COLO668 (cell line): ENCODE results near the gene SHB.

Experiments
- DNase-seq: peaks from one replicate; lab custom pipeline; 2025; ENCODE audit not compliant: unreplicated experiment; lab: John Stamatoyannopoulos, UW

SHB gene

GRCh38 chr9:38010918-38011704, 57.9 kb downstream of the SHB start:
- DNase-seq, result no peak

- no peak for DNase-seq
Measured at GRCh38 chr9:38009990-38010389, 59.0 kb downstream of the SHB start.

DNA sequence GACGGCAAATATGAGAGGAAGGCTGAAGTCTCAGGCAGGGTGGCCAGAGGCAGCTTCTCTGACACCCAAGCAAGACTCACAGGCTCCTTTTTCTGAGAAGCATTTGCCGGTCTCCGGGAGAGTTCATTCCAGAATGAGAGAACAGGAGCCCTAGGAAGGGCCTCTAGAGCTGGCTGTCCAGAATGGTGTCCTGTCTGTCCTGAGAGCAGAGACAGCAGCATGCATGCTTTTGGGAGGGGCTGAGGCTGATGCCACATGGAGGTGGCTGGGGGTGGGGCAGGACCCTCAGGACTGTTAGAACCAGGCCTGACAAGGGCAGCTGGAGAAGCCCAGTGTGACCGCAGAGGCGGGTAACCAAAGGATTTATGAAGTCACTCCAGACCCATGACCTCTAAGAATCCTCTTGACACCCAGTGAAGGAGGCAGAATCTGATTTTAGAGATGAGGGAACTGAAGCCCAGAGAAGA, 60.0 kb downstream of the SHB start:
- DNase-seq, result no peak

GRCh38 chr9:38008168-38009034, 60.6 kb downstream of the SHB start:
- DNase-seq, result peak; percentile 25

DNA sequence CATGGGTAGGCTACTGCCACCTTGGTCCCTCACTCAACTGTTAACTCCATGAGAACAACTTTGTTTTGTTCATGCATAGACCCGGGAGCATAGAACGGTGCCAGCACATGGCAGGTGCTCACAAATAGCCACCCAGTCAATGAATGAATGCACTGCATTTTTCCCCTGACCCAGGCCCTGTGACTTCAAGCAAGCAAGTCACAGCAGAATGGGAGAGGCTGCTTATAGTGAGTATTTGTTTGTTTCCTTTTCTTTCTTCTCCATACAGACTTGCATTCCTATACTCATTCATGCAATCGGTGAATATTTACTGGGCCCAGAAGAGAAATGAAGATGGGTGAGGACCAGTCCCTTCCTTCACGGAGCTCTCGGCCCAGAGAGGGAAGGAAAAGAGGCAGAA, 62.0 kb downstream of the SHB start:
- DNase-seq, result no peak

- no peak for DNase-seq
Measured at GRCh38 chr9:38006163-38006562, 62.9 kb downstream of the SHB start.

DNA sequence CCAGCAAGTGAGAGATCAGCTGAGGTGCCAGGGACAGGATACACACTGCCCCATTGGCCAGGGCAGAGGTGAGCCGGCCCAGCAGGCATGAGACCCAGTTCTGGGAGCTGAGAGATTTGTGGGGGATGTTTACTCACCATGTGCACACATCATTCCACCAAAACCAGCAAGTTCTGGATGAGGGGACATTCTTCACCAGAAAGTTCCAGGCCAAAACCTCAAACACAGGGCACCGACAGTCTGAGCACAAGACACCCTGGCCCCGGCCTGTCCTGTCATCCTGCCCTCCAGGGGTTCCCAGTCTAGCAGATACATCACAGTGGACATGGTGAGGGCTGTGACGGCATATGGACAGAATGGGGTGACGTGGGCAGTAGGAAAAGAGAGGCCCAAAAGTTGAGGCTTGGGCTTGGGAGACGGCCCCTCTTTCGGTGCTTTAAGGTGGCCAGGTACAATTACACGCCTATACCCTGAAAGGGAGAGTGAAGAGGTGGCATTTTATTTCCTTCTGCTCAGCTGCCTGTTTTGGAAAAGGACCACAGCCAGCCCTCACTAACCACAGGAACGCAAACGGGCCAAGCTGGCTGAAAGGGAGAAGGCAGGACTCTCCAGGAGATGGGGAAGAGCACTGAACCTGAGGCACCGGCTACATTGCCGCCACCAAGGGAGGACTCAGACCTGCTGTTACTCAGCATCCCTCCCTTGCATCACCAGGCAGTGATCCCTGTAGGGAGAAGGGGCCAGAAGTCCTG, 64.0 kb downstream of the SHB start:
- no peak for DNase-seq

DNA sequence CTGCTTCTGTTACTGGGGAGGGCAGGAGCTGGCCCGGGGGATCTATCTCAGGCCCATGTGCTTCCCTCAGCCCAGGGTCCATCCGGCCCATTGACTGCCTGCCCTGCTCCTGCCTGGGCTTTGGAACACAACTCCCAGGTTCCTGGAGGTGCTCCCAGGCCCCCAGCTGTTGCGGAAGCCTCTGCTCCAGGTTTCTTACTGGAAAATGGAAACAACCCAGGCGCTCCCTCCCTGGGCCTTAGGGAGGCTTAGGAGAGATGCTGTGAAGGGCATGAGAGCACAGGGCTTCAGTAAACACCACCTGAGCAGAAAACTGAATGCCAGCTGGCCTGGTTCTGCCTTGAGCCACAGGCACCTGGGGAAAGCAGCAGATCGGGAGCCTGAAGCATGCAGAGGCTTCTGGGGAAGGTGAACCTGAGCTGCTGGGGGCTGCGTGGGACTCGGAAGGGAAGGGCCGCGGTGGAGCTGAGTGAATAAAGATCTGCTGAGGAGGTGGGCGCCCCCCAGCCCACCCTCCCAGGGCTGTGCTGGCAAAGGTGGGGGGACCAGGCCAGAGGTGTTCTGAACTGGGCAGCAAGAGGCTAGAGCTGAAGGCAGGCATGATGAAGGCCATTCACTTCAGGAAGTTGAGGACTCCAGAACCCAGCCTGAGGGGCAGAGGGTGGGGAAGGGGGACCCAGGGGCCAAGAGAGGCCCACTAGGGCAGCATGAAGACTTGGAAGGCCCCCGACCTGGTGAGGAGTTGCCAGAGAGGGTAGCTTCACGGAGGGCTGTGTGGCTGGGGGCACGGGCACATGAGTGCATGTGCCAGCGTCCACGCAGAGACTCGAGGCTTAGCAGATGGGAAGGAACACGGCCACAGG, 64.8 kb downstream of the SHB start:
- no peak for DNase-seq

- DNase-seq, result no peak
Measured at GRCh38 chr9:38003230-38003629, 65.8 kb downstream of the SHB start.

- no peak for DNase-seq
Measured at GRCh38 chr9:38001430-38001829, 67.6 kb downstream of the SHB start.

DNA sequence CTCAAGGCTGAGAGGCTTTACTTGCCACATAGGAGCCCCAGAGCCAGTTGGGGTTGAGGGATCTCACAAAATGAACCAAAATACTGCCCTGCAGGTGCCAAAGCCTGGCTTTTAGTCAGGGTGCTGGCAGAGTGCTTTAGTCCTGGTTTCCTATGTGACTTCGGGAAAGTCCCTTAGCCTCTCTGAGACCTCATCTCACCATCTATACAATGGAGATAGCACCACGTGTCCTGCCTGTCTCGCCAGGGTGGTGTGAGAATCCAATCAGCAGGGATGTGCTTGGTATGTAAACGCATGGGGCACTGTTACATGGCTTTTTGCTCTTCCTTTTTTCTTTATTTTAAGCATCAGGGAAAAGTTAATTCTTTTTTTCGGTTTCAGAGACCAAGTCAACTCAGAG, 68.3 kb downstream of the SHB start:
- DNase-seq, result no peak

DNA sequence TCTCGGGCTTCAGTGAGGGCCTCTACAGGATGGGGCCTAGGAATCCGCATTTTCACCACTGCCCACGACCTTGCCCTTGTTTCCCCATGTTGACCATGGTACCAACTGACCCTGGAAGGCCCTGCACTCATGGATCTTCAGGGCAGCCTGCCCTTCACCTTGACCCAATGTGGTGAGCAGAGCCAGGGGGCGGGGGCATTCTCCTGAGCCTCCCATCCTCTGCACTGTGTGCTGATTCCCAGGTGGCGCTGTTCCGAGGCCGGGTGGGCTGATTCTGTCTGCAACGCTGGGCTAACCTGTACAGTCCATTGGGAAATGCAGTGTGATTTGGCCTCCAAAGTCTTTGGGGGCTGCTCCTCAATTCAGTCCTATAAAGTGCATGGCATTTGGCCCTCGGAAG, 68.7 kb downstream of the SHB start:
- no peak for DNase-seq

- DNase-seq, result no peak
Measured at GRCh38 chr9:37999588-38000189, 69.3 kb downstream of the SHB start.

DNA sequence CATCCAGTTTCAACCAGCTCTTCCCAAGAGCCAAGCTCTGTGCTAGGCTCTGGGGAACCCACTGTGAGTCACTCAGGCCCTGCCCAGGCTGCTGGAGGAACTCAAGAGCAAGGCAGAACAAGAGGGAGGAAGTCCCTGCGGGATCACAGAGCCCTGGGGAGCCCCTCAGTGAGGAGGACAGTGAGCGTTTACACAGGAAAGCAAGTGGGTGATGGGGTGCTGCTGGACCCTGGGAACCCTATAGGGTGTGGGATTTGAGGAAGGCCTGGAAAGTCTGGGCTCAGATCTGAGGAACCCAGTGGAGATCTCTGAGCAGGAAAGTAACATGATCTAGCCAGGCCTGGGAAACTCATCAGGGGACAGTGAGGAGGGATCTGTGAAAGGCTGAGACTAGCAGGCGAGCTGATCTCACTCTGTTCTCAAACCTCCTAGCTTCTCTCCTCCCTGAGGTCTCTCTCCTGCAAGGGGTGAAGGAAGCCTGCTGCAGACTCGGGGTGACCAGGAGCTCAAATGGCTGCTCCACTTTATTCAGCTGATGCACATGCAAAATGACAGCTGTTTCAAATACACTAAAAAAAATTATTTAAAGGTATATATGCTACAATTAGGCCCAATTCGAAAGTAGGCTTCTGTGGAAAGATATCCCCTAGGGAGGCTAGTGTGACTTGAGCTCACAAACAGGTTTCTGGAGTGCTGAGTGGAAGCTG, 70.0 kb downstream of the SHB start:
- DNase-seq, result peak; percentile 39

GRCh38 chr9:37997636-37998374, 71.2 kb downstream of the SHB start:
- DNase-seq, result no peak

DNA sequence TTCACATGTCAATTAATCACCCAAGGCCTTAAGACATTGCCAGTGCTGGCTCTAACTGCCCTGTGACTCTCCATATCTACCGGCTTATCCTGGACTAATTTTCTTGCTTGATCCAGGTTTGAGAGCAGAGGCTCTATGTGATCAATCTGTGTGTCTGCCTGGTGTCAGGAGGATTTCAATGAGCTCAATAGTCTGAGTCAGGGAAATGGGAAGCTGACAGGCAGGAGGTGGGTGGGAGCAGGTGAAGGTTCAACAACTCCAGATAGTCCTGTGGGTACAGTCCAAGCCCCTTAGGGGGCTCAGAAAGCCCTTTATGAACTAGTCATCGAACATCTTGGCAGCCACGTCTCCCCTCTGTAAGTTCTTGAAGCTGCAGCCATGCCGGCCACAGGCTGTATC, 72.2 kb downstream of the SHB start:
- DNase-seq, result no peak

DNA sequence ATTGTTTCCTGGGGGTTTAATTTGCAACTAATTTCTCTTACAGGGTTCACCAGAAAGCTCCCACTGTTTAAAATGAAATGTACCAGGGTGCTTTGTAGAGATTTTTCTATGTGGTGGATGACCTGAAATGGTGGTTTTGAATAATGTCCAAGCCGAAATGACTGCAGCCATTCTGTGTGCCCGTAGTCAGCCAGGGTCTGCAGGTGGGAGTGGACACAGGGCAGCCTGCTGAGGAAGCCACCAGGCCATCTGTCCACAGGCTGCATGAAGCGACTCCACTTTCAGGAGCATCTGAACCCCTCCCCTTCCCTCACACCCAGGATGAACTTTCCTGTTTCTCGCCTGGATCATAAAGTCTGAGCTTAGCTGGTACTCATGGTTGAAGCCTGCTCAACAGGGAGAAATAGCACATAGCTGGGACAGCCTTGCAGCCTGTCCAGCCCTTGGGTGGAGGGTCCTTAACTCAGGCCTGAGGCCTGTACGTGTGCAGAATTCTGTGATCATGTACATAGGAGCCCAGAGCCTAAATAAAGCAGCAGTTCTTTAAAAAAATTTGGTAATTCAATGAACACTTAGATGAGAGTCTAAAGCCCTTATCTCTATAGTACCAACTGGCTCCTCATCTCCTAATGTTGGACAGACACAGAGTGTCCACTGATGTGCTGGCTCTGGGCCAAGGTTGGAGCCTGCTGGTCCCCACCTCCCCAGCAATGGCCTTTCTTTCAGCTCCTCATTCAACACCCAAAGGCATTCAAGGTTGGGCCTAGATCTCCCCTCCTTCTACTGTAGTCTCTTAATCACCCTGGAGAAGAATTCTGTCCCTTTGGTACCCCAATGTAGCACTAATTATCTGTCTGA, 72.8 kb downstream of the SHB start:
- peak; percentile 14 for DNase-seq

DNA sequence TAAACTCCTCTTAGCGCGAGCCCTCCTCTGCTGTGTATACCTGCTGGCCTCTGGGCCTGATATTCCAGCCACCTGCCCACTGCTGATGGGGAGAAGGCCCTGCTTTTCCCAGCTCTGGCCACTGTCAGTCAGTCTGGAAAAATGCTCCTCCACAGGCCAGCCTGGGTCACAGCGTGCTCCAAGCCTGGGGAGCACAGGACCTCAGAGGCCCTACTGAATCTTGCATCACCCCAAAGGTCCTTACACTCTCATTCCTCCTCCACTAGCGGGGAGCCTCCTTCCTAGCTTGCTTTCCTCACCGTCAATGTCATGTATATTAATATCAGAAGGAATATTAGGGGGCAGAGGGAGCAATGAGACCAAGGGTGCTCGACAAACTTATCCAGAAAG, 73.7 kb downstream of the SHB start:
- DNase-seq, result no peak
